Hippocampal formation (tissue), 2 donors: ENCODE results near the gene COL4A2.

ENCODE experiments used
- DNase-seq, 2 donors: peaks; one replicate each; lab custom pipeline; 2025; lab: John Stamatoyannopoulos, UW

COL4A2 gene

DNA sequence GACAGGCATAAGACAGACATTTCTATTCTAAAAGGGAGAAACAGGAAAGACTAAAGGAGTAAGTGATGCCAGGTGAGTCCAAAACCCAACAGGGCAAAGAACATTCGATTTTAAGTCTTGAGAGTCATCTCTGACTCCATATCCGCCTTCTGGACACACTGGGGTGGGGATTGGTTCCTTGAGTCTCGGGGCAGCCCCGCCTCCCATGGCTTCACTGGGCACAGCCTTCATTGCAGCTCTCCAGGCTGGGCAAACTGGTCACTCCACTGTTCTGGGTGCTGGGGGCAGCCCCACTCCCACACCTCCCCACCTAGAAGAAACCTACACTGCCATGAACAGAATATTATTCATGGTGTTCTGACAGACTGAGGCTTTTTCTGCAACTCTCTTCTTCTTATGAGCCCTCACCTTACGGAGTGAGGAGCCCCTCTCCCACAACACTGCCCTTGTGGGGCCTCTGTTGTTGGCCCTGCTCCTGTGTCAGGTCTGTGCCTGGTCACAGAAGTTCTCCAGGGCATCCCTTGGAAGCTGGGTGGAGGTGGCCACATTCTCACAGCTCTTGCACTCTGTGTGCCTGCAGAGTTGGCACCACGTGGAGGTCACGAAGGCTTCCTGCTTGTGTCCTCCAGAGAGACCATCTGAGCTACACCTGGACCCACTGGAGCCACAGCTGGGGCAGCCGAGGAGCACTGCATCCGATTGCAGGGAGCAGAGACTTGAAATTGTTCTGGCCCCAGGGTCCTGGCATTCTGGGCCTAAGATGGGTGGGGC, 95.4 kb downstream of the COL4A2 start:
- no peak for DNase-seq

DNA sequence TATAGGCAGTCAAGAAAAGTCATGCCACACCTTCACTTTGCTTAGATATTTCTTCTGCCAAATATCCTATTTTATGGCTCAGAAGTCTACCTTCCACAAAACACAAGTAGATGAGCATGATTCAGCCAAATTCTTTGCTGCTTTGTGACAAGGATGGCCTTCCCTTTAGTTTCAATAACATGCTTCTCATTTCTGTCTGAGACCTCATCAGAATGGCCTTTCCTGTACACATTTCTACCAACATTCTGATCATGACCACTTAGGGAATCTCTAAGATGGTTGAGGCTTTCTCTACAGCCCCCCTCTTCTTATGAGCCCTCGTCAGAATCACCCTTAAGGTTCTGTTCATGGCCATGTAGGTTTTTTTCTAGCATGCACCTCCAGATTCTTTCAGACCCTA, 96.2 kb downstream of the COL4A2 start:
- DNase-seq, result no peak

DNA sequence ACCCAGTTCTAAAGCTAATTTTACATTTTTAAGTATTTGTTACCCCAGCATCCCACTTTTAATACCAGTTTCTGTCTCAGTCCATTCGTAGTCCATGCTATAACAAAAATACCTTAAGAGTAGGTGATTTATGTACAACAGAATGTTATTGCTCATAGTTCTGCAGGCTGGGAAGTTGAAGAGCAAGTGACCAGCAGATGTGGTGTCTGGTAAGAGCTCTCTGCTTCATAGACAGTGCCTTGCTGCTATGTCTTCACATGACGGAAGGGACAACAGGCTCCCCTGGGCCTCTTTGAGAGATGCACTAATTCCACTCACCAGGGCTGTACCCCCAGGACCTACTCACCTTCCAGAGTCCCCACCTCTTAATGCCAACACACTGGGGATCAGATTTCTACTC, 96.6 kb downstream of the COL4A2 start:
- no peak for DNase-seq

DNA sequence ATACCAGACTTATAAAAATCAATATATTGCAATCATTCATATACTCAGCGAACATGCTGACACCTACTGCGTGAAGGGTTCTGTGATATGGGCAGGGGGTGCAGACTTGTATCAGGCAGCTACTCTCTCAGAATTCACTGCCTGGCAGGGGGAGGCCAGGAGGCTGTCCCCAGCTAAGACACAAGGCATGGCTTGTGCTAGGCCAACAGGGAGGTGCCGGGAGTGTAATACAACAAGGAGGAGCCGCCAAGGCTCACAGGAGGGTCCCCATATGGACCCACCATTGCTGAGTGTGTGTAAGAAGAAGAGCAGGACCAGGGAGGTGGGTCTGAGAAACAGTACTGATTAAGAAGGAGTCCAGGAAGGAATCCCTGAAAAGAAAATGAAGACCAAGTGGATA, 97.2 kb downstream of the COL4A2 start:
- no peak for DNase-seq

DNA sequence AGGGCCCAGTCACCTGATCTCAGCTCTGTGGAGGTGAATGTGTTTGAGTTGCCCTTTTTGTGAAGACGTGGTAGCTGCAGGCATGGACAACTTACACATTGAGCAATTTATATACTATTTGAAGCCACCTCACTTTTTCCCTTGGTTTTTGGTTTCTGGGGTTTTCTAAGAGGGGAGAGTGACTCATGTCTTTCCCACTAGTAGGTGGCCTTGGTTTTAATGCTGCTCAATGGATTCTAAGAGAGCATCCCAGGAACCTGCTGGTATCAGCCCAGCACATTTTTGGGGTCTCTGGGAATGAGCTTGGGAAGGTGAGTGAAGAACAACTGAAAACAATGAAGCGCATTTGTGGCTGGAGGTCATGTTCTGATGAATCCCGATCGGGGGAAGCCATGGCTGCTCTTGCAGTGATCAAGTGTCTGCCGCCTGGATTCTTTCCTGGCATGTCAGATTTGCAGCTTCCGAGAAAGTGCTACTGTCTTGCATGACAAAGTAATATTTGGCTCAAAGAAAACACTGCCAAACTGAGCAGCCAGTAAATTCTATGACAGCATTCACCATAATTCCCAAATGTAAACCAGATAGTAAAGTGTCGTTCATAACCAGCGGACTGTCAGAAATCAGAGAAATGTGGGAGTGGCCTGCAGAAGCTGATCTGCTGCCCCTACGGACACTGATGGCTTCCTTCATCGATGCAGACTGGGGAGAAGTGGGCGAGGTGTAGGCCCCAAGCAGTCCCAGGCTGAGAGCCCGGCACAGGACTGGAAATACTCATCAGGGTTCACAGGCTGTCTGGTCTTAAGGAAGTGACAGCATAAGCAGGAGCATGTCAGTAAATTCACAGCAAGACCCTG, 98.7 kb downstream of the COL4A2 start:
- DNase-seq, result no peak

DNA sequence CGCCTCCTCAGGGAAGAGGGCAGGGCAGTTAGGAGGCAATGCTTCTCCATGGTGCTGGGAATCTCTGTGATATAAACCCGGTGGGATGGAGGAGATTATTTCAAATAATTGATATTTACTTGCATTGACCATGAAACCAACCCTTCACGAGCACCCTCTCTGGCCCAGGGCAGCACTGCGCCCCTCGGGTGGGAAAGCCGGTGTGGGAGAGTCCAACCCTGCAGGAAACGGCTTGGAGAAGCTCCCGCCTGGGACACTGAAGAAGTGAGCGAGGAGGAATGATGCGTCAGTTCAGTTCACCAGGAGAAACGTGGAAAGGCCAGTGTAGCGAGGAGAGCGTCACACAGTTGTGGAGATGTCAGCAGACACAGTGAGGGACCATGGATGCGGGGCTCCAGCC, 99.9 kb downstream of the COL4A2 start:
- no peak for DNase-seq

DNA sequence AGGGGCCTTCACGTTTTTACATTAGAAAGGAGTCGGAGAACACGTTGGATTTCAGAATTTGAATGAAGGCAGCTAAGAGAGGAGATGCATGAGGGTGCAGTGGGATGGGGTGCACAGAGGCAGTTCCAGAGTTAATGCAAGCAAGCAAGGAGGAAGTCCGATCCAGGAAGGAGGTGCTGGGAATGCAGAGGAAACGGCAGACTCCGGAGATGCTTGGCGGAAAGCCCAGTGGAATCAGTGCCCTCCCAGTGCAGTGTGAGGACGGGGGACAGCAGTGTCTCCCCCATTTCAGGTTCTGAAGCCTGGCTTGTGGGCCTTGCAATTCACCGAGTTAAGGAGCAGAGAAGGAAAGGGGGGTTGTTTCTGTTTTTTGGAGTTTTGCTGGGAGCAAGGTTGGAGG, 100.4 kb downstream of the COL4A2 start:
- no peak for DNase-seq

DNA sequence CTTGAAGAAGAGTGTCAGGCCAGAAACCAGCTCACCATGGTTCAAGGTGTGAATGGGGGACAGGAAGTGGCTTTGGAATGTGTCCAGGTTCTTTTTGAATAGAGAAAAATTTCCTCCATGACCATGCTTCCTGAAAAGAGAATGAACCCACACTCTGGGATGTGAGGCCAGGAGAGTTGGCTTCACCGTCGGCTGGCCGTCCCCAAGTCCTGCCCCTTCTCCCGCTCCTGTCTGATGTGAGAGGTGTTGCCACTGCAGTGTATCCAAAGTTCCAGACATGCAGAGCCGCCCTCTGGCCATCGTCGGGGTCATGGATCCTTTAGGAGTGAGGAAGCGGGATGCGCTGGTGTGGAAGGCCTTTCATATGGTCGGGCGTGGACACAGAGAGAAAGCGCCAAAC, 101.2 kb downstream of the COL4A2 start:
- DNase-seq, result no peak

DNA sequence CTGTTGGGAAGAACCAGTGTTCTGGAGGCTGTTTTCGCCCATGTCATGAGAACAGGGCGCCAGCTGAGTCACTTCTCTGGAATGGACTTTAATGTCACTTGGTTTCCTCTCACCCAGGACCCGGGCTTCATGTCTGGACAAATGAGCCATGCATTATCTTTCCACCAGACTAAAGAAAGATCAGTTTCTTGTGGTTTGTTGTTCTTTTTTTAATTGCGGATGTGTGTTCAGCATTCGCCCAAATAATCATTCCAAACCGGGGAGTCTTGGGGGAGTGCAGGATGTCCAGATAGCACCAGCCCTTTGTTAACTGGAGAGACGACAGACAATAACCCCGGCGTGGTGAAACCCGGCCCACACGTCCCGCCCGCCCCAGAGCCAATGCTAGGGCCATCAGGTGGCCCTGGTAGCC, 102.5 kb downstream of the COL4A2 start:
- DNase-seq, result no peak

DNA sequence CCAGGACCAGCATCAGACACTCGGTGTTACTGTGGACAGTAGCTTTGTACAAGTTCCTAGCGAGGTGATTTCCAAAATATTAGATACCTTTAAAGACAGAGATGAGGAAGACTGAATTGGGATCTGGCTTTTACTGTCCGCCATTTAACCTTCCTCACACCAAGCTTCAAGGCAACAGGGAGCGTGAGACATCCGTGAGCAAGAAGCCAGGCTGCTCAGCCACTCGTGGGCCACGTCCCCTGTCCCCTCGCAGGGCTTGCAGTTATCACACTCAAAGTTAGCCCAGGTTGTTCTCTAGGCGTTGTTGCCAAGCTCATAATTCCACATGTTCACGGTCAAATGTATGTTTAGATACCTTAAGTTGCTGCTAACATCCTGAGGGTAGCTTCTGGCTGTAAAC, 102.9 kb downstream of the COL4A2 start:
- DNase-seq, result no peak

DNA sequence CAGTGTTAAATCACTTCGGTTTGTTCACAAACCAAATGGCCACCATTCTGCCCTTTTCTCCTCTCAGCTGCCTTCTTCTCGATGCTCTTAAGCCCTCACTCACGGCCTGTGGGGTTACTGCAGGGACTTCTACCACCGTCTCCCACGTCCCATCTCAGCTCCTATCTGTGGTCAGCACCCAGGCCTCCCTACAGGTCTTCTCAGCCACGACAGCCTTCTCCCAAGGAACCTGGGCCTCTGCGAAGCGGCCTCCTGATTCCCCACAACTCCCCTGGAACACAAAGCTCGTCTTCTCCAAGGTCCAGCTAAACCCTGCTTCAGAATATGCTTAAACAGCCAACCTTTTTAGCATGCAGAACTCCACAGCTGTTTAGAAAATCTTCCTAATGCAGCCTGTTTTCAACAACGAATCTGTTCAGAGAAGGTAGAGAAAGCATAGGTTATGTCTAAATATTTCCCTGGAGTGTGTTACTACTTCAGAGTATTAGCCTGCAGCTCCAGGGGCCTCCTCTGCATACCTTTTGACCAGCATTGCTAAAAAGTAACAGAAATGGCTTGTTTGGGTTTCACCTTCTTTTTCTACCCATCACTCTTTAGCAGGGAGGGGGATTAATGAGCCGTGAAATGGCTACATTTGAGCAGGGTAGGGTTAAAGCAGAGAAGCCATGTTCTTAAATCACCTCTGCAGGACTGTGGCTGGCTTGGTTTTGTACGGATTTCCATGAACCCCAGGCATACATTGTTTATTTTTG, 104.0 kb downstream of the COL4A2 start:
- no peak for DNase-seq

DNA sequence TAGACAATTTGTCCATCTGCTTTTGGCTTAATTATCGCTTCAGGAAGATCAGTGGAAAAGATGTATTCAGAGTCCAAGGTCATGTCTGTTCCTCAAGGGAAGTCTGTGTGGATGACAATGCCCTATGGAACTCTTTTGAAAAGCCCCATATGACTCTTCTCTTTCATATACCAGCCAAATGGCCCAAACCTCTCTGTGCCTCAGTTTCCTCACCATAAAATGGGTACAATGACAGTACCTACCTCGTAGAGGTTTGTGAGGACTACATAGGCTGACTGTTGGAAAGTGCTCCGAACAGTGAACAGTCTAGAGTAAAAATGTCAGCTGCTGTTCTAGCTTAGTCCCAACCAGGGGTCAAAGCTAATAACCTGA, 104.6 kb downstream of the COL4A2 start:
- DNase-seq, result no peak

DNA sequence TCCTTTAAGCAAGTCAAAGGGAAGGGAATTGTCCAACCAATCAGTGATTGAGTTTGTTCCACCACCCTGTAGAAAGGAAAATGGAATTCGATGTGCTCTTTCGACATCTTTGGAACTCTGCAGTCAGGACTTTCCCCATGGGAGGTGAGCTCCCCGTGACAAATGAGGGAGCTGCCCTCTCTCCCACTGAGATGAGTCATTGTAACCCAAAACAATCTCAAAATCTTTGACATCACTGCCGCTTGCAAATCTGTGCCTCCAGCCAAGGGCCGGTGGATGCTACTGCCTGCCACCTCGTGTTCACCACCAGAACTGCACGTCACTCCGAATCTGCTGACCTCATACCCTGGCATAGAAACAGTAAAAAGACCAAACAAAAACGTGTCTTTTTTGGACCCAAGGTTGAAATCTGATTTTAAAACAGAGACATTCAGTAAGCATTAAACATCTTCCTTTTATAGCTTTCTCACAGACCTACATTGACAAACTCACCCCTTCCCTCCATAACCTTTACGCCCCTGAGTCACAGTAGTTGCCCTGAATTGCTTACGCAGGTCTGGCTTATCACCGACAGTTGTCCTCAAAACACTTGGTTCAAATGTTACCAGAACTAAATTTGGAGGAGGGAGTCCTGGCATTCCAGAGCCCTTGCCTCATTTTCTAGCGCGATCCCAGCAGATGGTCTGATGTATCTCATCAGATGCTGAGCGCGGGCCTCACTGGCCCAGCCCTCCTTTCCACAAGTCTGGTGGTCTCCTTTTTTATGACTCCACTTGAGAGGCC, 105.2 kb downstream of the COL4A2 start:
- peak; percentile 67 to 75 for DNase-seq

DNA sequence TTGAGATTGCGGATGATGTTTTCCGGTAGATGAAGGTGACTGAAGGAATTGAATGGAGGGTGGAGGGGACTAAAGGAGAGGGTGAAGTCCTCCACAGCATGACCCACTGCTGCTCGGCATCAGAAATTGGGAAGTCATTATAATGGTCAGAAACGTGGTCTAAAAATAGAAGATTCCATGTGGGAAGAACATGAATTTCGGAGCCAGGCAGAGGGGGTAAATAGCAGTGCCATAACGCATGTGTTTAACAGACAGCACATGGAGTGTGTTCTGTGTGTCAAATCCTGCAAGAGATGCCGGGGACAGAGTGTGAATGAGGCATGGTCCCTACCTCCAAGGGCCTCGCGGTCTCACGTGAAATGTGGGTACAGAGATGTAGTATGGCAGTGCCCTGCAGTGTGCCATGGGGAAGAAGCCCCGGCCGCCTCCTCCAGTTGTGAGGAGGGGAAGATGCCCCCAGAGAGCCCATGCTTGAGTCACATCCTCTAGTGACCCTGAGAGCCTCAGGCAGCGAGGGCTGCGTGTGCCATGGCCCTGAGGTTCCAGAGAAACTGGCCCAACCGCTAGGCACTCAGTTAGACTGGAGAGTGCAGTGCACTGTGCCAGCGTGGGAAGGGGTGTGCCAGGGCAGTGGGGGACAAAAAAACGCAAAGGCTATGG, 106.1 kb downstream of the COL4A2 start:
- no peak for DNase-seq

DNA sequence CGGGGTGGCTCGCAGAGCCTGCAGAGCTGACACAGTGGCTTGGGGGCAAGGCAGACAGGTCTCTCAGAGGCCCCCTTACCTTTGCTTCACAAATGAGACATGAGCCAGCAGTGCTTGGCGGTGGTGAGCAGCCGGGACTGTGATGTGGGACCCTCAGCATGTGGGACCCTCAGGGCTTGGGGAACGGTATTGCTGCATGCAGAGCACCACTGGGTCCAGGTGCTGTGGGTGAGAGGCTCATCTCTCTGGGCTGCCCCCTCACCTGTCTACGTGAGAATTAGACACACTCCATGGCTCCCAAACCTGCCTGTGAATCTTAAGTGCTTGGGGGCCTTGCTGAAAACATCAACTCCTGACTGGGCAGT, 106.6 kb downstream of the COL4A2 start:
- DNase-seq, result no peak

DNA sequence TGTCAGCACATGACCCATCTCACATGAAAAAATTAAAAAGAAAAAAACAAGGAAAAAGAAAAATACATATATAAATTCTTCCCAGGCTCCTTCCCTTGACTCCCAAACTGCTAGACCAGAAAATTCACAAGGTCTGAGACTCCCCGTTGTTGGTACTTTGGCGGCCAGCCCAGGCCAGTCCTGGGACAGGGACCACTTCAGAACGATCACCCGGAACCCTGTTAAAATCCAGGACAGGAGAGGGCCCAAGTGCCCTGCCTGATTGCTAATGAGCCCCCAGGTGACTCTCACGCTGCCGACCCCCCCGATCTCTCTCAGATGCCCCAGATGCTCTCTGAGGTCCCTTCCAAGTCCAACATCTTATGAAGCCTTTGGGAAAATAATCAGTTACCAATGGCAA, 107.2 kb downstream of the COL4A2 start:
- no peak for DNase-seq

DNA sequence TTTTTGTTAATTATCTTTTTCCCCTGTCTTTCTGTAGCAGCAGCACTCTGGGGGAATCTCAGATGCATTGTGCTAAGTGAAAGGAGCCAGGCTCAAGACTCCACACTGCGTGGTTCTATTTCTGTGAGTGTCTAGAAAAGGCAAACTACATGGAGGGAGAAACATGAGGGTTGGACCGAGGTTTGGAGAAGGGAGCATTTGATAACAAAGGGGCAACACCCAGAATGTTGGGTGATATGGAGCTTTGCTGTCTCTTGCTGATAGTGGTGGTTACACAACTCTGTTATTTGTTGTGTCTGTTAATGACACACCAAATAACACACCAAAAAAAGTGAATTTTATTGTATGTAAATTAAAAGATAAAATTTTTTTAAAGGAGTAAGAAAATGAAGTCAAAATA, 107.8 kb downstream of the COL4A2 start:
- DNase-seq, result no peak

DNA sequence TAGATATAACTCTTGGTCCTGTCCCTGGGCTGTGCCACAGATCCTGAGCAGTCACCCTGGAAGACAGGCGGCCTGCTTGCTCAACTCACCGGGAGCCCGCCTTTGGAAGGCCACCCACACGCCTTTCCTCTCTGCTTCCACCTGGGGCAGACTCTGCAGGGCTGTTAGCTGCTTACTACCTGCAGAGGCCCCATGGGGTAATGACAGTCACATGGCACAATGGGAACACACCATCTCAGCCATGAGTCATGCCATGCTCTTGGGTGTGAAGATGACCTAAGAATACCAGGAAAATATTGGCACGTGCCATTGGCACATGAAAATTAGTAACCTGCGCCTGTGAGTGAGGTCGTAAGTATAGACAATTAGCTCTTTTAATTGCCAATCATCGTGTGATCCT, 108.6 kb downstream of the COL4A2 start:
- DNase-seq, result no peak

DNA sequence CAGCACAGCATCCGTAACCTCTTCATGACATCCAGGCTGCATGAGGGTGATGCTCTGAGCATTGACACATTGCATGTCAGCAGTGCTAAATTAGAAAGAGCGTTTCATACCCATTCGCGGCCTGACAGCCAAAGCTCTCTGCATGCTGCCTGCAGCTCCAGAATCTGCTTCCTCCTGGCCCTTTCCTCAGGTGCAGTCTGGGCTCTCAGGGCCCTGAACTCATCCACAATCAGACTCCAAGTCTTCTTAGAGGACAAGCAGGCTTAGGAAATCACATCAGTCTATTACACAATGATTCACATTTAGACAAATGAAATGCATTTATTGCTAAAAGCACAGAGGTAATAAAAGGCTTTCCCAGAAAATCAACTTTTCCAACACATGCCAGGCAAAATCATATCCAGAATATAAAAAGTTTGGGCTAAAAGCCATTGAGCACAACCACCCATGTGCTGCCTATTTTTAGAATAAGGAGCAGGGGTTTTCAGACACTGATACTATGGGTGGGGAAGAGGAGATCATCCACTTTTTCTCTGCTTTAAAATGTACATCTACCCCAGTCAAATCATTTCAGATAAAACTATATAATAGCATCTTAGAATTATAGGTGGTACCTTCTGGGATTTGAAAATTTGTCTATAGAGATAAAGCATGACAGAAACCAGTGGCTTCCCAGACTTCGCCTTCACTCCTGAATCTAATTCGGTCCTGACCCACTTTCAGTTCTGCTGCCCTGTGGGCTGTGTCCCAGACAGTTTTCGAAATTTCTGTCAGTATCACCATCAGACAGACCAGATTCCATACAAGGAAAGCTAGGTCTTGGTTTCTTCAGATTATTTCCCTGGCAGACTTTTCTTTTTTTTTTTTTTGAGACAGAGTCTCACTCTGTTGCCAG, 109.3 kb downstream of the COL4A2 start:
- no peak for DNase-seq

DNA sequence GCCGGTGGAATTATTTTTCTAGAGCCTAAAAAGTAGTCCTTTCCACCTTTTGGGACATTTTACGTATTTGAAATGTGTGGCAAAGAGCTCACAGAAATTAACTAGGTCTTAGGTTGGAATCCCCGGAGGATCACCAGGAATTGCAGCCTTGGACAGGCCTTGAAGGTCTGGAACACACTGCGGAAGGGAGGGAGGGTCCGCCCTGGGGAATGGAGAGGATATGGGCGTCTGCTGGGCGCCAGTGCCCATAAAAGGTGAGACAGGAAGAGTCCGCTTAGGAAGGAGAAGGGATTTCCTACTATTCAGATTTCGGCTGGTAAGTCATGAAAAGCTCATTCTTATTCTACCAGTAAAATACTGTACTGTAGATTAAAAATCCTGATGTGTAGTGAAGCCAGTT, 111.9 kb downstream of the COL4A2 start:
- no peak for DNase-seq
